ENCODE results near the gene MZT1. TPM values are rescaled to one million over a fixed set of nuclear protein-coding genes. Genes with fewer than 3 reads are reported as not detected.

MZT1 gene
- total RNA-seq, 1 experiment from 2014 or later = 32.9 TPM

DNA sequence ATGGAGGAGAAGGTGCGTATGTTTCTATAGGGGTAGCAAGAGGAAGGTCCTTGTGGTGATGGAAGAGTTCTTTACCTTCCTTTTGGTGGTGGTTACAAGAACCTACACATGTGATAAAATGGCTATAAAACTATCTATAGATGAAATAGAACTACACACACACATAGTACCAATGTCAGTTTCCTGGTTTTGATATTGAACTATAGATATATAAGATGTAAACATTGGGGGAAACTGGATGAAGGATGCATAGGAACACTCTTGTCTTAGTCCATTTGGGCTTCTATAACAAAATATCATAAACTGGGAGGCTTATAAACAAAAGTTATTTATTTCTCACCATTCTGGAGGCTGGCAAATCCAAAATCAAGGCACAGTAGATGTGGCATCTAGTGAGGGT lies 47.1 kb downstream of the MZT1 start:
- no peak for DNase-seq (ENCODE audit: low spot score)

DNA sequence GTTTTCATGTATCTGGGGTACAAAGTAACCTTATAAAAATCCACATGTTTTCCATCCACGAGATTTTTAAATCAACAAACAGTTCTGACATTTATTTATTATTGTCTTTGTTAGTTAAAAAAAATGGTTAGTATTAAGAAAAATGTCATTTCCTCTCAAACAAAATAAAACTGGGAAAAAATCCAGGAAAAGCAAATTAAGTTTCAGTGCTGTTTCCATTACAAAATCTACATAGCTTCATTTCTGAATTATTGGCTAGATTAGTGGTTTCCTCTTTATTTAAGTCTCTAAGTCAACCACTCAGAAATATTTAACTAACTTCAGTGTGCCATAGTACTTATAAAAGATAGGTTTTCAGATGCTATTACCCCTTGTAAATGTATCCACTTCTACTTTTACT lies 49.1 kb downstream of the MZT1 start:
- no peak for DNase-seq (ENCODE audit: low spot score)

DNA sequence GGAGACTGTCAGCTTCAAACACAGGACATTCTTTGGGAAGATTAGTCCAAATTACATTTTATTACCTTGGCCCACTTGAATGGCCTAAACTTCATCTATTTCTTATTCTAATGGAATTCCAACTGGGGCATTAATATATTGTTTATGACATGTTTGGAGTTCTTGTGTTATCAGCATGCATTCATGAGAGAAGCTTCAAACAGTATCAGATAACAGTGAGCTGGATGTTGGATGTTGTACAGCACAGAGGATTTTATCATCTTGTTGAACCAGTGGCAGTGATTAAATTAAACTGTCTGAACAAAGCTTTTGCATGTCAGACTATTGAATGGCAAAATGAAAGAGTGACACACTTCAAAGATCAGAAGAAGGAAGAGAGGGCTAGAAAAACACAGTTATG lies 50.0 kb downstream of the MZT1 start:
- DNase-seq (ENCODE audit: low spot score) = no peak

DNA sequence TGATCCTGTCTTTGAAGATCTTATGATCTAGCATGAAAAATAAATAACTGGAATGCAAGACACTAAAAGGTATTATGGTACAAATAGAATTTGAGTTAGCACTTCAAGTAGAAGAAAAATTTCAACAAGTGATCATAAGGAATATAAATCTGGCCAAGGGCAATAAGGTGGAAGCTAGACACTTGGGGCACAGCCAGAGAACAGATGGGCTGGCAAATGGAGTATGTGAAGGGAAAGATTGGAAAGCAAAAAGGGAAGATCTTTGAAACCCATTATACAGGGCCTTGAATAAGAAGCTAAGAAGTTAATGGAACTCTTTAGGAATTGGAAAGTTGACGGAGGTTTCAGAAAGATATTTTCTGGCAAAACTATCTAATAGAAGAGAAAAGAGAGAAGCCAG lies 61.0 kb downstream of the MZT1 start:
- DNase-seq (ENCODE audit: low spot score) = no peak

DNA sequence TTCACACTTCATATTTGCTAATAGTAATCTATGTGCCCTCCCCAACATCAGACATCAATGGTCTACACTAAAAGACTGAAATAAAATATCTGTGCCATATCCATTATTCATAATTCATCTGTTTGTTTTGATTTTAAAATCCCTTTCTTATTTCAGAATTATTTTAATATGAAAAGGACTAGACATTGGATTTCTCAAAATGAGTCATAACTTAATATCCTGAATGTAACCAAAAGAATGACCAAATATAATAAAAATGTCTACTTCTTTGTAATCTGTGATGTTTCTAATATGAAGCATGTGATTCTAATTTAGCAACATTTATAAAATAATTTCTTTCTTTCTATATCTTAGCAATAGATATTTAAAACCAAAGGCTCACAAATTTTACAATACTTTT lies 64.9 kb downstream of the MZT1 start:
- no peak for DNase-seq (ENCODE audit: low spot score)

Other genes with a start within 250 kb of the MZT1 start
- gene BORA, start 294 bp upstream of the MZT1 start, total RNA-seq (2014; rRNA removed; shearing (Covaris generic)) = 17.6 and 21.0 TPM in 2 replicates
- 16.5 and 20.9 TPM in 2 replicates for gene DIS3, start 54.3 kb upstream of the MZT1 start, total RNA-seq (2014; rRNA removed; shearing (Covaris generic))
- gene PIBF1, start 54.5 kb upstream of the MZT1 start, total RNA-seq (2014; rRNA removed; shearing (Covaris generic)) = 5.3 and 6.5 TPM in 2 replicates

Measured in H4 (cell line).